Parathyroid adenoma (tissue), 2 donors: Measurements from ENCODE around the gene TMIGD1.

ENCODE experiments used
- H2AFZ ChIP-seq: fragments of 300-600 bp; sonication (generic); one replicate; pipeline ENCODE4 v1.7.0; 2017; ENCODE audit warnings: antibody characterized with exemption, mild to moderate bottlenecking
- H3K27ac ChIP-seq: fragments of 300-600 bp; sonication (generic); one replicate; pipeline ENCODE4 v1.7.0; 2017
- H3K27me3 ChIP-seq: fragments of 300-600 bp; sonication (generic); one replicate; pipeline ENCODE4 v1.7.0; 2017; ENCODE audit warnings: low read length; ENCODE audit not compliant: control insufficient read depth, insufficient read depth
- H3K36me3 ChIP-seq: fragments of 300-600 bp; sonication (generic); one replicate; pipeline ENCODE4 v1.7.0; 2017; ENCODE audit warnings: low read length; ENCODE audit not compliant: control insufficient read depth, insufficient read depth
- H3K4me1 ChIP-seq: fragments of 300-600 bp; sonication (generic); one replicate; pipeline ENCODE4 v1.7.0; 2017; ENCODE audit warnings: control low read depth
- H3K4me2 ChIP-seq: fragments of 300-600 bp; sonication (generic); one replicate; pipeline ENCODE4 v1.7.0; 2017; ENCODE audit warnings: low read length
- H3K4me3 ChIP-seq: fragments of 300-600 bp; sonication (generic); one replicate; pipeline ENCODE4 v1.7.0; 2017; ENCODE audit warnings: low read depth, low read length
- H3K79me2 ChIP-seq: fragments of 300-600 bp; sonication (generic); one replicate; pipeline ENCODE4 v1.7.0; 2017; ENCODE audit warnings: control low read depth
- H3K9ac ChIP-seq: fragments of 300-600 bp; sonication (generic); one replicate; pipeline ENCODE4 v1.7.0; 2017; ENCODE audit warnings: mild to moderate bottlenecking
- H3K9me3 ChIP-seq: fragments of 300-600 bp; sonication (generic); one replicate; pipeline ENCODE4 v1.7.0; 2017; ENCODE audit warnings: low read length; ENCODE audit not compliant: control insufficient read depth
- TF ChIP-seq, protein P1 (sequence below): fragments of 300-600 bp; sonication (generic); IDR thresholded peaks from one replicate; pipeline ENCODE4 v1.7.0; 2017; ENCODE audit warnings: antibody characterized with exemption, mild to moderate bottlenecking
- donor health status: primary hyperparathyroidism.

The TMIGD1 gene

DNA sequence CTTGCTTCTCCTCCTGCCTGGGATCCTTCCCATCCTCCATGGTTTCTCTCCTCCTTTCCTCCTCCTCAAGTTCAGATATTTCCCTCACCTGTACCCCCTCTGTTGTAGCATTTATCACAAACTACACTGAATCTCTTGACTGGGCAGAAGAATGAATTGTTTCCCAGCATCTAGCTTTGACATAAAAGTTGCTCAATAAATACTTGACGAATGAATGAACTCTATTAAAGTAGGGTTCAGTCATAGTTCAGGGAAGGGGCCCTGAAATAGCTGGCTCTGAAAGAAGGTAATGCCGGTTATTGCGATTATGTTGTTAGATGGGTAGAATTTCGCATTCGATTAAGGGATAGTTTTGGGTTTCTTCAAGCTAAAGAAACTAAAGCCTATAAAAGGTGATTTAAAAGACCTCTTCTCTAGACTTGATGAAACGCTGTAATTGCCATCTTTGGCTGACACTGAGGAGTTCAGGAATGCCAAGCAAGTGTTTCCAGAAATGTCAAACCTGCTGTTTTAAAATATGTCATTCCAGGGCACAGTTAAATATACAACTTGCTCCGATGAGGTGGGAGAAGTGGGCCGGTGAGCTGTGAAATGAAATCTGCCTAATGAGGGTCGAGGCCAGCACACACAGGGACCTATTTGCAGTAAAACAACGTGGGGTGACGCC is 43.9 kb upstream of the TMIGD1 start:
- Histone ChIP-seq H3K36me3 (no peaks in the 10 kb centered on the region), H2AFZ (peak overlapping the region; percentile 99), H3K4me3 (peak overlapping the region; percentile 87), H3K9me3 (no peaks in the 10 kb centered on the region), H3K27me3 (no peaks in the 10 kb centered on the region), H3K27ac (peak overlapping the region; percentile 64), H3K79me2 (peaks cover 21% of the 10 kb centered on the region), H3K4me2 (peak overlapping the region; percentile 82), H3K9ac (no peak overlapping the region), H3K4me1 (peaks cover 26% of the 10 kb centered on the region)
- TF ChIP-seq, protein P1, sequence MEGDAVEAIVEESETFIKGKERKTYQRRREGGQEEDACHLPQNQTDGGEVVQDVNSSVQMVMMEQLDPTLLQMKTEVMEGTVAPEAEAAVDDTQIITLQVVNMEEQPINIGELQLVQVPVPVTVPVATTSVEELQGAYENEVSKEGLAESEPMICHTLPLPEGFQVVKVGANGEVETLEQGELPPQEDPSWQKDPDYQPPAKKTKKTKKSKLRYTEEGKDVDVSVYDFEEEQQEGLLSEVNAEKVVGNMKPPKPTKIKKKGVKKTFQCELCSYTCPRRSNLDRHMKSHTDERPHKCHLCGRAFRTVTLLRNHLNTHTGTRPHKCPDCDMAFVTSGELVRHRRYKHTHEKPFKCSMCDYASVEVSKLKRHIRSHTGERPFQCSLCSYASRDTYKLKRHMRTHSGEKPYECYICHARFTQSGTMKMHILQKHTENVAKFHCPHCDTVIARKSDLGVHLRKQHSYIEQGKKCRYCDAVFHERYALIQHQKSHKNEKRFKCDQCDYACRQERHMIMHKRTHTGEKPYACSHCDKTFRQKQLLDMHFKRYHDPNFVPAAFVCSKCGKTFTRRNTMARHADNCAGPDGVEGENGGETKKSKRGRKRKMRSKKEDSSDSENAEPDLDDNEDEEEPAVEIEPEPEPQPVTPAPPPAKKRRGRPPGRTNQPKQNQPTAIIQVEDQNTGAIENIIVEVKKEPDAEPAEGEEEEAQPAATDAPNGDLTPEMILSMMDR: no peak

DNA sequence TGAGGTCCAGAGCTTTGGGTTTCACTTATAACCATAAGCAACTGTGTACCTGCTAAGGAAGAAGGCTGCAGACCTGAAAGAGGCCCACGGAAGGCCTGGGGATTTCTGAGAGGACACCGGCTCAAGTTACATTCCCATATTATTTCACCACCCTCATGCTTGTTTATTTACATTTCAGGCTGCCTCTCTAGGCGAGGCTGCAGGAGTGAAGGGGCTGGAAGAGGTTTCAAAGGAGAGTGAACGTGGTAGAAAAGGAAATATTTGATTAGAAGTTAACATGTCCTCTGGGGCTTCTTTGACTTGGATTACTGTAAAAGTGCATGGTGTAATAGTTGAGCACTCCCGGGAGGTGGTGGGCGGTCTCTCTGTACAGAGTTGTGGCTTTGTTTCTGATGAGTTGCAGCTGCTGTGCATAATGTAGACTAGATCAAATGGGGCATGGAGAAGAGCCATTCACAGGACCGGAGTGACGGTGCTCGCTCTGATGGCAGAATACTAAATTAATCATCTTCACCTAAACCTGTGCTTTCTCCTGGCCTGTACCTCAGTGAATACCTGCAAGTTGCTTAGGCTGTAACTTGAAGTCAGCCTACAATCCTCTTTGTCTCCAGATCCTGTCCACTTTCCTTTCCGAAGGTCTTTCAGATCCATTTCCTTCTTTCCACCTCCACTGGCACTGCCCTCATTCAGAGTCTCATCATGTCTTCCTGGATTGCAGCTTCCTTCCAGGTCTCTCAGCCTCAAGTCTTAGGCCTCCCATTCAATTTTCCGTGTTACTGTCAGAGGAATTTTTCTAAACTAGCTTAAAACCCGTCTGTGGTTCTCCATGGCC is 43.0 kb upstream of the TMIGD1 start:
- no peaks in the 10 kb centered on the region for H3K9me3 ChIP-seq
- TF ChIP-seq, protein P1: no peak
- no peaks in the 10 kb centered on the region for H3K27me3 ChIP-seq
- H3K4me3 ChIP-seq: no peak overlapping the region
- H3K36me3 ChIP-seq: no peaks in the 10 kb centered on the region
- H3K27ac ChIP-seq: peak overlapping the region; percentile 64
- H3K79me2 ChIP-seq: peaks cover 21% of the 10 kb centered on the region
- no peak overlapping the region for H3K9ac ChIP-seq
- H3K4me1 ChIP-seq: peaks cover 26% of the 10 kb centered on the region
- peak overlapping the region; percentile 2 for H3K4me2 ChIP-seq
- H2AFZ ChIP-seq: peak overlapping the region; percentile 85

DNA sequence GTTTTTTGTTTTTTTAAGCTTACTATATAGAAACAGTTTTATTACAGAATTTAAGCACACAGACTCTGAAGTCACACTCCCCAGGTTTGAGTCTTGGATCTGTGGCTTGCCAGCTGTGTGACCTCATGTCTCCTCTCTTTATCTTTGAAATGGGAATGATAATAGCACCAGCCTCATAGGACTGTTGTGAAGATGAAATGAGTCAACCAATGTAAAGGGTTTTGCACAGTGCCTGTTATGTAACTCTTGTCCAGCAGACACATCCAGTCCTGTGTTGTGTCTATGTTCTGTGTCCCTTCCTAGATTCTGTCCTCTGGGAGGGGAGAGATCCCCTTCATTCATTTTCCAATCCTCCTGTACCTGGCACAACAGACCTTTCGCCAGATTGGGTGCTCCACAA is 41.8 kb upstream of the TMIGD1 start:
- no peak overlapping the region for H3K4me3 ChIP-seq
- H3K79me2 ChIP-seq: peaks cover 13% of the 10 kb centered on the region
- H3K9me3 ChIP-seq: no peaks in the 10 kb centered on the region
- no peaks in the 10 kb centered on the region for H3K36me3 ChIP-seq
- no peak overlapping the region for H2AFZ ChIP-seq
- no peak overlapping the region for H3K4me2 ChIP-seq
- H3K27me3 ChIP-seq: no peaks in the 10 kb centered on the region
- no peak overlapping the region for H3K27ac ChIP-seq
- peaks cover 19% of the 10 kb centered on the region for H3K4me1 ChIP-seq
- H3K9ac ChIP-seq: no peak overlapping the region
- TF ChIP-seq, protein P1: no peak

DNA sequence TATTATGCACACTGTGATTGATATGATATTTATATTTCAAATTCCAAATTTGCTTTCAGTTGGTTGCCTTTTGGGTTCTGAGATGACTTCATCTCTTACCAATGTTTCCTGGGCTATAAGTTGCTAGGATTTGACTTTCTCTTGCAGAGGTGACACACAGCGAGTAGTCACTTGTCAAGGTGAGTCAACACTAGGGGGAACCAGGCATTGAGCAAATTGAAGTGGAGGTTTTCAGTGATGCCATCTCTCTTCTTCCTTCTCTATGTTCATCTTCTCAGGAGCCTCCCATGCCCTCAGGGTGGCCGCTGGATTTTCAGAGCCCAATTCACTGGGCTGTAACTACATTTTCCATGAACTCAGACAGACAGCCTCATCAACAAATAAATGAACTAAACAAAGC is 38.9 kb upstream of the TMIGD1 start:
- Histone ChIP-seq H3K4me2 (no peak overlapping the region), H2AFZ (no peak overlapping the region), H3K27ac (no peak overlapping the region), H3K27me3 (no peaks in the 10 kb centered on the region), H3K4me1 (peaks cover 15% of the 10 kb centered on the region), H3K4me3 (no peak overlapping the region), H3K36me3 (no peaks in the 10 kb centered on the region), H3K9me3 (no peaks in the 10 kb centered on the region), H3K9ac (no peak overlapping the region), H3K79me2 (no peaks in the 10 kb centered on the region)
- TF ChIP-seq, protein P1: peak; percentile 9
